H1 (cell line): ENCODE results near the gene SUDS3. TPM values are rescaled to one million over a fixed set of nuclear protein-coding genes. Genes with fewer than 3 reads are reported as not detected.

ENCODE experiments used
- CTCF ChIA-PET: fragments of 300-600 bp; sonication (Branson Sonifier 250); formaldehyde crosslinking; loops from one replicate; lab custom pipeline; 2021; ENCODE audit not compliant: partially characterized antibody; lab: Charles Lee
- POLR2A ChIA-PET: fragments of 300-600 bp; sonication (Branson Sonifier 250); formaldehyde crosslinking; loops from one replicate; lab custom pipeline; 2021; ENCODE audit warnings: inconsistent platforms; ENCODE audit not compliant: partially characterized antibody; lab: Charles Lee
- DNase-seq, 2 experiments: peaks; one replicate each; pipeline versions ENCODE4 v3.0.0 to v3.0.0-alpha.2; 2010 to 2022; ENCODE audit warnings: low spot score in 2 of 2, low read depth in 1 of 2, mixed read lengths in 1 of 2
- FAIRE-seq: peaks from 2 replicates; lab custom pipeline; 2011; peaks lifted over from hg19 to GRCh38; lab: Jason Lieb, UNC
- H2AFZ ChIP-seq: 2 replicates; pipeline ENCODE4 v1.8.1; 2012; ENCODE audit warnings: low read length, inconsistent platforms
- H2AK5ac ChIP-seq: 2 replicates; pipeline ENCODE4 v1.6.1; 2013; ENCODE audit warnings: low read depth, low read length
- H2BK120ac ChIP-seq: replicated peaks from 2 replicates; pipeline ENCODE3; 2013; ENCODE audit warnings: low read depth, low read length, inconsistent platforms
- H2BK12ac ChIP-seq: 2 replicates; pipeline ENCODE4 v1.6.1; 2013; ENCODE audit warnings: low read depth, low read length
- H2BK15ac ChIP-seq: 2 replicates; pipeline ENCODE4 v1.6.1; 2013; ENCODE audit warnings: low read length
- H2BK20ac ChIP-seq: 2 replicates; pipeline ENCODE4 v1.6.1; 2013; ENCODE audit warnings: low read length
- H2BK5ac ChIP-seq: 2 replicates; pipeline ENCODE4 v1.6.1; 2013; ENCODE audit warnings: low read depth, low read length
- H3K14ac ChIP-seq: 2 replicates; pipeline ENCODE4 v1.6.1; 2013; ENCODE audit warnings: inconsistent platforms; ENCODE audit not compliant: insufficient read length
- H3K18ac ChIP-seq: 2 replicates; pipeline ENCODE4 v1.6.1; 2013; ENCODE audit warnings: low read length; ENCODE audit errors: extremely low read depth
- H3K23ac ChIP-seq: 2 replicates; pipeline ENCODE4 v1.6.1; 2013; ENCODE audit warnings: inconsistent platforms; ENCODE audit not compliant: insufficient read length
- H3K23me2 ChIP-seq: 2 replicates; pipeline ENCODE4 v1.6.1; 2013; ENCODE audit warnings: low read depth, low read length
- H3K27ac ChIP-seq: 2 replicates; pipeline ENCODE4 v1.6.1; 2011; ENCODE audit warnings: low read depth, low read length, inconsistent platforms
- H3K27me3 ChIP-seq, 4 experiments: replicated peaks in 1 of 4; 1 replicate in 1 of 4; 2 replicates in 3 of 4; pipeline versions ENCODE4 v1.6.1 to v1.8.1; 2011 to 2013; ENCODE audit warnings: low read length in 3 of 4, mild to moderate bottlenecking in 3 of 4, inconsistent platforms in 2 of 4, mixed read lengths in 2 of 4, moderate library complexity in 1 of 4; ENCODE audit not compliant: control insufficient read depth in 3 of 4, insufficient read depth in 3 of 4; ENCODE audit errors: extremely low read depth in 1 of 4
- H3K36me3 ChIP-seq, 4 experiments: 2 replicates each; pipeline versions ENCODE4 v1.6.1 to v1.8.1; 2011 to 2013; ENCODE audit warnings: mild to moderate bottlenecking in 4 of 4, low read length in 3 of 4, moderate library complexity in 2 of 4, control low read depth in 1 of 4, inconsistent platforms in 1 of 4; ENCODE audit not compliant: insufficient read depth in 4 of 4, control insufficient read depth in 2 of 4
- H3K4ac ChIP-seq: replicated peaks from 2 replicates; pipeline ENCODE3; 2013; ENCODE audit warnings: low read length, low read depth, mixed read lengths, inconsistent platforms; ENCODE audit not compliant: insufficient read length
- H3K4me1 ChIP-seq, 4 experiments: replicated peaks in 1 of 4; 1 replicate in 1 of 4; 2 replicates in 3 of 4; pipeline versions ENCODE4 v1.6.1 to v1.8.1; 2011 to 2013; ENCODE audit warnings: low read length in 3 of 4, inconsistent platforms in 2 of 4, mixed read lengths in 1 of 4; ENCODE audit not compliant: insufficient read depth in 4 of 4, control insufficient read depth in 3 of 4
- H3K4me2 ChIP-seq, 2 experiments: 2 replicates each; pipeline versions ENCODE4 v1.6.1 to v1.8.1; 2011 to 2013; ENCODE audit warnings: low read depth in 2 of 2, low read length in 2 of 2, control low read depth in 1 of 2, inconsistent platforms in 1 of 2, mild to moderate bottlenecking in 1 of 2; ENCODE audit not compliant: insufficient read depth in 1 of 2
- H3K4me3 ChIP-seq, 4 experiments: fragments of 200-600, 300-600 bp in 1 of 4; sonication (generic), shearing (Covaris generic), sonication (Bioruptor Twin) in 1 of 4; 2 replicates each; pipeline versions ENCODE4 v1.5.1 to v1.8.1; 2011 to 2016; ENCODE audit warnings: low read length in 4 of 4, low read depth in 3 of 4, control low read depth in 2 of 4, inconsistent platforms in 2 of 4, mild to moderate bottlenecking in 2 of 4, mixed read lengths in 1 of 4, moderate library complexity in 1 of 4; ENCODE audit not compliant: insufficient read depth in 2 of 4; ENCODE audit errors: extremely low read depth in 1 of 4
- H3K56ac ChIP-seq: replicated peaks from 2 replicates; pipeline ENCODE3; 2013; ENCODE audit warnings: low read depth, mild to moderate bottlenecking, mixed read lengths, low read length, inconsistent platforms; ENCODE audit not compliant: insufficient read length
- H3K79me1 ChIP-seq: 2 replicates; pipeline ENCODE4 v1.6.1; 2013; ENCODE audit warnings: low read depth, low read length, control low read depth
- H3K79me2 ChIP-seq, 2 experiments: 2 replicates each; pipeline versions ENCODE4 v1.6.1 to v1.8.1; 2012 to 2013; ENCODE audit warnings: low read length in 2 of 2, mild to moderate bottlenecking in 2 of 2, inconsistent platforms in 1 of 2; ENCODE audit not compliant: insufficient read depth in 2 of 2, control insufficient read depth in 1 of 2
- H3K9ac ChIP-seq, 4 experiments: replicated peaks in 1 of 4; 1 replicate in 1 of 4; 2 replicates in 3 of 4; pipeline versions ENCODE4 v1.6.1 to v1.8.1; 2011 to 2013; ENCODE audit warnings: low read depth in 3 of 4, low read length in 3 of 4, control low read depth in 2 of 4, mild to moderate bottlenecking in 2 of 4, moderate library complexity in 2 of 4, inconsistent platforms in 1 of 4; ENCODE audit errors: extremely low read depth in 1 of 4
- H3K9me3 ChIP-seq, 2 experiments: 2 replicates each; pipeline versions ENCODE4 v1.6.1 to v1.8.1; 2012 to 2013; ENCODE audit warnings: mild to moderate bottlenecking in 2 of 2, moderate library complexity in 2 of 2, control low read depth in 1 of 2, inconsistent platforms in 1 of 2, low read depth in 1 of 2, low read length in 1 of 2, mixed read lengths in 1 of 2; ENCODE audit not compliant: insufficient read depth in 2 of 2
- H4K20me1 ChIP-seq, 2 experiments: replicated peaks in 1 of 2; 2 replicates each; pipeline versions ENCODE3 to v1.8.1; 2011 to 2013; ENCODE audit warnings: inconsistent platforms in 2 of 2, low read length in 2 of 2, mild to moderate bottlenecking in 1 of 2; ENCODE audit not compliant: insufficient read depth in 2 of 2, control insufficient read depth in 1 of 2
- H4K5ac ChIP-seq: 2 replicates; pipeline ENCODE4 v1.6.1; 2013; ENCODE audit warnings: low read length, low read depth, mixed read lengths, inconsistent platforms; ENCODE audit not compliant: insufficient read length
- H4K8ac ChIP-seq: 2 replicates; pipeline ENCODE4 v1.8.0; 2013; ENCODE audit warnings: mild to moderate bottlenecking, moderate library complexity, low read length, inconsistent platforms; ENCODE audit not compliant: insufficient read depth; ENCODE audit errors: extremely low read depth
- H4K91ac ChIP-seq: replicated peaks from 2 replicates; pipeline ENCODE3; 2013; ENCODE audit warnings: low read length, mixed read lengths, inconsistent platforms; ENCODE audit not compliant: insufficient read length
- ASH2L ChIP-seq: fragments of 200-600, 300-600 bp; sonication (generic); IDR thresholded peaks from one replicate; pipeline ENCODE4 v1.7.1; 2017; ENCODE audit warnings: low read length
- BCL11A ChIP-seq, 2 experiments: IDR thresholded peaks; one replicate each; pipeline ENCODE4 v1.6.1; 2011; ENCODE audit warnings: low read depth in 2 of 2, low read length in 2 of 2, mild to moderate bottlenecking in 2 of 2
- BRCA1 ChIP-seq: IDR thresholded peaks from 2 replicates; pipeline ENCODE4 v1.6.1; 2012; ENCODE audit warnings: low read depth, low read length, improper control_type of control experiment
- CBX8 ChIP-seq: fragments of 300-800, 300-1000 bp; sonication (generic); IDR thresholded peaks from 2 replicates; pipeline ENCODE4 v1.7.1; 2016; ENCODE audit warnings: low read depth, low read length, borderline replicate concordance
- CEBPB ChIP-seq: IDR thresholded peaks from 2 replicates; pipeline ENCODE4 v1.6.1; 2012; ENCODE audit warnings: low read depth, low read length
- CTBP2 ChIP-seq: IDR thresholded peaks from 2 replicates; pipeline ENCODE4 v1.7.0; 2011; ENCODE audit warnings: borderline replicate concordance, mild to moderate bottlenecking, moderate library complexity, mixed read lengths, low read length; ENCODE audit not compliant: insufficient read depth, insufficient read length
- HDAC2 ChIP-seq, 2 experiments: fragments of 300-600 bp in 1 of 2; sonication (generic) in 1 of 2; IDR thresholded peaks; 2 replicates each; pipeline ENCODE4 v1.6.1; 2011 to 2012; ENCODE audit warnings: low read depth in 2 of 2, low read length in 2 of 2, mild to moderate bottlenecking in 2 of 2, moderate library complexity in 2 of 2, borderline replicate concordance in 1 of 2, inconsistent platforms in 1 of 2
- NRF1 ChIP-seq: IDR thresholded peaks from 2 replicates; pipeline ENCODE4 v1.6.1; 2011; ENCODE audit warnings: mild to moderate bottlenecking, low read depth, low read length, improper control_type of control experiment
- PHF8 ChIP-seq: fragments of 200-600 bp; sonication (generic); conservative IDR thresholded peaks from 2 replicates; pipeline ENCODE4 v1.7.1; 2012; ENCODE audit warnings: low read depth, mild to moderate bottlenecking, inconsistent platforms, low read length, moderate library complexity
- RFX5 ChIP-seq: IDR thresholded peaks from 2 replicates; pipeline ENCODE4 v1.6.1; 2011; ENCODE audit warnings: low read depth, low read length, improper control_type of control experiment, borderline replicate concordance
- RXRA ChIP-seq: IDR thresholded peaks from 2 replicates; pipeline ENCODE4 v1.6.1; 2011; ENCODE audit warnings: low read depth, mild to moderate bottlenecking, low read length, moderate library complexity; ENCODE audit not compliant: insufficient read depth
- TAF7 ChIP-seq: optimal IDR thresholded peaks from 2 replicates; pipeline ENCODE3; 2011; ENCODE audit warnings: low read depth, mild to moderate bottlenecking, inconsistent platforms, low read length, moderate library complexity, borderline replicate concordance
- YY1 ChIP-seq: IDR thresholded peaks from 2 replicates; pipeline ENCODE4 v1.6.1; 2011; ENCODE audit warnings: low read depth, mild to moderate bottlenecking, low read length
- WGBS, 2 experiments: shearing (Covaris generic) in 1 of 2; methylation state at CpG; one replicate each; pipeline versions ENCODE4 v1.1.6 to v1.1.7; 2013 to 2015; ENCODE audit warnings: low lambda C conversion rate in 2 of 2, mixed read lengths in 2 of 2, inconsistent platforms in 1 of 2, low coverage in 1 of 2, missing lambda C conversion rate in 1 of 2; ENCODE audit not compliant: insufficient replicate concordance in 2 of 2, insufficient coverage in 1 of 2, insufficient read length in 1 of 2; ENCODE audit errors: extremely low coverage in 1 of 2, missing lambda C conversion rate in 1 of 2; 5-methylcytosine and 5-hydroxymethylcytosine counted together
- polyA plus RNA-seq, 7 experiments: library from polyadenylated mRNA; depleted of rRNA in 3 of 7; stranded (reverse) in 5 of 7; unstranded in 2 of 7; fragments of >200 nt in 5 of 7; fragments of 200-250 nt in 2 of 7; gene quantifications; 1 replicate in 5 of 7; 2 replicates in 1 of 7; 4 replicates in 1 of 7; pipeline versions ENCODE4 v1.2.1 to v1.2.3, GENCODE V29; 2011 to 2013; ENCODE audit warnings: missing spikeins in 2 of 7, mixed read lengths in 2 of 7
- total RNA-seq: library from RNA; stranded (reverse); fragmentation: NEBNext Ultra II Directional; extraction: Animal tissue kit (Norgen Biotek cat#: 25700); gene quantifications from 2 replicates; pipeline ENCODE4 v1.2.1, GENCODE V29; 2021

SUDS3 gene
- total and polyA plus RNA-seq, 2 of the 8 experiments (the other 6 are each of a cell fraction or from before 2014, with no cell fraction given), result 30.0 to 58.7 TPM

- Histone ChIP-seq H3K56ac (no peak overlapping the region), H3K14ac (no peak overlapping the region), H3K27ac (no peak overlapping the region), H3K27me3 (no peaks in the 10 kb centered on the region), H3K23ac (no peak overlapping the region), H3K4me2 (no peak overlapping the region), H2BK5ac (no peak overlapping the region), H3K18ac (no peak overlapping the region), H3K36me3 (peaks cover 12 to 68% (median 45%) of the 10 kb centered on the region in 4 experiments), H2AFZ (no peak overlapping the region), H2BK15ac (no peak overlapping the region), H4K20me1 (peaks cover 0 to 5% of the 10 kb centered on the region in 2 experiments), H4K8ac (no peak overlapping the region; the same call in 1 of the 2 replicates), H3K4me1 (no peaks in the 10 kb centered on the region), H3K9me3 (no peaks in the 10 kb centered on the region), H2BK20ac (no peak overlapping the region), H2AK5ac (no peak overlapping the region), H3K23me2 (no peaks in the 10 kb centered on the region), H4K5ac (no peak overlapping the region), H2BK120ac (no peak overlapping the region), H3K79me2 (no peaks in the 10 kb centered on the region), H3K79me1 (no peaks in the 10 kb centered on the region; the same call in none of the 2 replicates), H4K91ac (no peak overlapping the region), H3K9ac (no peak overlapping the region), H3K4me3 (no peak overlapping the region), H2BK12ac (no peak overlapping the region), H3K4ac (no peak overlapping the region)
- POLR2A ChIA-PET, result no interaction called here
- FAIRE-seq (no peak), DNase-seq (no peak)
- CTCF ChIA-PET, result interaction anchor here (1.0 to 2.0 kb wide), 2 partner anchors 7 to 27 kb away, joined by 3 to 9 read pairs; no protein-coding TSS in a partner anchor
- 93% methylated on average over 10 of the region's 10 CpGs; no CpG with 5 or more reads in 1 of the 2 experiments for WGBS, 2 experiments
- TF ChIP-seq PHF8 (no peak), CTBP2 (no peak), RFX5 (no peak), BCL11A (IDR thresholded peaks at IDR 0.05; ENCODE audit: low read depth in 2 of 2, low read length in 2 of 2) (no peak), CBX8 (no peak), BRCA1 (no peak), HDAC2 (IDR thresholded peaks at IDR 0.05; ENCODE audit: borderline replicate concordance in 1 of 2, low read depth in 2 of 2, low read length in 2 of 2) (no peak), TAF7 (no peak), YY1 (no peak), ASH2L (no peak), CEBPB (no peak), NRF1 (no peak), RXRA (no peak)
Measured at GRCh38 chr12:118397708-118398440, 21.5 kb downstream of the SUDS3 start.
